Fibroblast of the aortic adventitia (primary cell): ENCODE data around the gene ATP6V0B. TPM values are rescaled to one million over a fixed set of nuclear protein-coding genes. Genes with fewer than 3 reads are reported as not detected.

Source experiments
- DNase-seq: peaks from one replicate; pipeline ENCODE4 v3.0.0-alpha.2; 2010; ENCODE audit warnings: low read depth
- H3K4me3 ChIP-seq: 2 replicates; pipeline ENCODE4 v1.5.1; 2011; ENCODE audit warnings: low read depth, mild to moderate bottlenecking, control low read depth, low read length, moderate library complexity
- CTCF ChIP-seq: IDR thresholded peaks from 2 replicates; pipeline ENCODE4 v1.5.1; 2011; ENCODE audit warnings: mild to moderate bottlenecking, low read length, control low read depth, inconsistent platforms; ENCODE audit not compliant: insufficient read depth
- total RNA-seq: library from RNA; depleted of rRNA; stranded (reverse); fragments of >200 nt; gene quantifications from 2 replicates; pipeline ENCODE4 v1.2.3, GENCODE V29; 2012; ENCODE audit warnings: low replicate concordance

The ATP6V0B gene
- total RNA-seq, 1 donor, result 53.1 TPM

- no peak overlapping the region for H3K4me3 ChIP-seq
- TF ChIP-seq CTCF, result no peak
- no peak for DNase-seq
Measured at GRCh38 chr1:43960798-43961197, 14.0 kb upstream of the ATP6V0B start.

DNA sequence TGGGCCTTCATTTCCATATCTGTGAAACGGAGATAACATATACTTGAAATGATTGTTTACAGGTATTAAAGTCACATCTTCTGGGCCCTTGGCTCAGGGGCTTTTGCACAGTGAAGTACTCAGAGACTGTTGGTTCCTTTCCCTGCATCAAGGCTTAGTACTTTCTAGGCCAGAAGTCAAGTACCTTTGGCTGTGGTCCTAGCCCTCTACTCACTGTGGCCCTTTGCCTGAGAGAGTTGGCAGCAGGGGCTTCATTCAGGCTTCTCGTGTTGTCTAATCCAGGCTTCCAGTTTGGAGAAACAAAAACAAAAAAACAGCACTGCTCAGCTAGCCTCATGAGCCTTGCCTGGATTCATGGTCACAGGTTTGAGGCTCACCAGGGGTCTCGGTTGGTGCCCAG lies 13.1 kb upstream of the ATP6V0B start:
- TF ChIP-seq CTCF, result no peak
- DNase-seq, result no peak
- no peak overlapping the region for H3K4me3 ChIP-seq

DNA sequence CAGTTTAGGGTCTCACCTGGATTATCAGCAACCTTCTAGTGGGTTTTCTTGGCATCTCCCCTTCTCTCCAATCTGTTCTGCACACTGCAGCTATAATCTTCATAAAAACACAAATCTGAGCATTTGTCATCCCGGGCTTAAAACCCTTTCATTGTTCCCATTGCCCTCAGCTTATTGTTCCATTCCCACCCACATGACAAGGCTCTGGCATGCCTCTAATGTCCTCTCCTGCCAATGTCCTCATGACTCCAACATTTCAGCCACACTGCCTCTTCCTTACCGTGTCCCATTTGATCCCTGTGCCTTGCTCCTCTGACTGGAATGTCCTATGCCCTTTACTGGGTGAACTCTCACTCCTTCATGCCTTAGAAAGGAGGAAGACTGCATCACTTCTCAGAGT lies 12.4 kb upstream of the ATP6V0B start:
- H3K4me3 ChIP-seq, result no peak overlapping the region
- no peak for DNase-seq
- no peak for TF ChIP-seq CTCF

GRCh38 chr1:43963006-43963405 lies 11.8 kb upstream of the ATP6V0B start:
- no peak overlapping the region for H3K4me3 ChIP-seq
- DNase-seq, result no peak
- no peak for TF ChIP-seq CTCF

- DNase-seq, result no peak
- TF ChIP-seq CTCF, result no peak
- H3K4me3 ChIP-seq, result no peak overlapping the region
Measured at GRCh38 chr1:43963890-43964289, 10.9 kb upstream of the ATP6V0B start.

DNA sequence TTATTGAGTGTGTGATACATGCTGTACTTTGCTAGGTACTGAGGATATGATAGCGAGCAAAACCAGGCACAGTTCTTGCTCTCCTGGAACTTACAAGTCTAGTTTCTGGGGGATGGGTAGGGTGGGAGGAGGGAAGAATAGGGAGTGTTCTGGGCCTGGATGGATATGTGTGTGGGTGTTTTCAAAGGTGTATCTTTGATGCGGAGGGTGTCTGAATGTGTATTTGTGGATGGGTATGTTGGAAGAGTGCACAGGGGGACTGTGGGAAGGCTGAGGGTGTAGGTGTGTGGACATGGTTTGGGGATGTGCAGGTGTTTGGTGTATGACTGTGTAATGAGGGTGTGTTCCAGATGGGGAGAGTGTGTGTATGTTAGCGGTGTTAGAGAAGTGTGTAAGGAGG lies 9.4 kb upstream of the ATP6V0B start:
- no peak for TF ChIP-seq CTCF
- no peak for DNase-seq
- no peak overlapping the region for H3K4me3 ChIP-seq

DNA sequence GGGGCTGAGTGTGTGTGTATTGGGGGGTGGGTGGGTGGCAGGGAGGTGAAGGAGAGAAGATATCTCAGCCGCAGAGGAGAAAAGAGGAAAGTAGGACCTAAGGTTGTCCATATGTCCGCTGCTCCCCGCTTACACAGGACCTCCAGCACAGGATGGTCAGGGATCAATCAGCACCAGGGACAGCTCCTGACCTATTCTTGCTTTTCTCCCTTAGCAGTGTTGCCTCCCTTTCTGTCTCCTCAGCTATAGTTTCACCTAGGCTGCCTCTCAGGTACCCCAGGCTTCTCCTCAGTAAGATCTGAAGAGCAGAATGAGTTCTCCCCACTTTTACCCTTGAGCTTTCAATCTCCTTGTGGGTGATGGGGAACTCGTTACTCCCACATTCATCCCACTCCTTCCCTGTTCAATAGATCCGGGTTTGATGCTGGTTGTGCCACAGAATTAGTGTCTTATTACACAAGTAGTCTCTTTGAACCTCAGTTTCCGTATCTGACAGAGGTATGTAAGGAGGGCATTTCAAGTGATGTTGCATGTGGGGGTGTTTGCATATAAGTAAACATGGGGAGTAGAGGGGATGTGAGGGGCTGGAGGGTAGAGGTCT lies 6.3 kb upstream of the ATP6V0B start:
- H3K4me3 ChIP-seq, result no peak overlapping the region
- peak; percentile 43 for DNase-seq
- no peak for TF ChIP-seq CTCF
